ENCODE measurements around the gene C4BPB. TPM values are rescaled to one million over a fixed set of nuclear protein-coding genes. Genes with fewer than 3 reads are reported as not detected.
"Not testable (repeated sequence)": the region's sequence is repeated elsewhere in the genome, so short reads cannot be mapped to it uniquely, and the experiment has no call there.

C4BPB gene, protein sequence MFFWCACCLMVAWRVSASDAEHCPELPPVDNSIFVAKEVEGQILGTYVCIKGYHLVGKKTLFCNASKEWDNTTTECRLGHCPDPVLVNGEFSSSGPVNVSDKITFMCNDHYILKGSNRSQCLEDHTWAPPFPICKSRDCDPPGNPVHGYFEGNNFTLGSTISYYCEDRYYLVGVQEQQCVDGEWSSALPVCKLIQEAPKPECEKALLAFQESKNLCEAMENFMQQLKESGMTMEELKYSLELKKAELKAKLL
- 10 to 100 TPM in 1 of 2 donors, under 1 TPM in 1; 0.94 to 10.7 TPM for total RNA-seq
- 1 to 10 TPM; 1.7 to 8.6 TPM for polyA plus RNA-seq
- long read RNA-seq, donor 1, partial matches to known transcripts, result 0 of 1 reads
- long read RNA-seq, donor 1, other reads (novel, unspliced or antisense), result 0 of 1 reads
- long read RNA-seq, donor 2, result 0 reads

DNA sequence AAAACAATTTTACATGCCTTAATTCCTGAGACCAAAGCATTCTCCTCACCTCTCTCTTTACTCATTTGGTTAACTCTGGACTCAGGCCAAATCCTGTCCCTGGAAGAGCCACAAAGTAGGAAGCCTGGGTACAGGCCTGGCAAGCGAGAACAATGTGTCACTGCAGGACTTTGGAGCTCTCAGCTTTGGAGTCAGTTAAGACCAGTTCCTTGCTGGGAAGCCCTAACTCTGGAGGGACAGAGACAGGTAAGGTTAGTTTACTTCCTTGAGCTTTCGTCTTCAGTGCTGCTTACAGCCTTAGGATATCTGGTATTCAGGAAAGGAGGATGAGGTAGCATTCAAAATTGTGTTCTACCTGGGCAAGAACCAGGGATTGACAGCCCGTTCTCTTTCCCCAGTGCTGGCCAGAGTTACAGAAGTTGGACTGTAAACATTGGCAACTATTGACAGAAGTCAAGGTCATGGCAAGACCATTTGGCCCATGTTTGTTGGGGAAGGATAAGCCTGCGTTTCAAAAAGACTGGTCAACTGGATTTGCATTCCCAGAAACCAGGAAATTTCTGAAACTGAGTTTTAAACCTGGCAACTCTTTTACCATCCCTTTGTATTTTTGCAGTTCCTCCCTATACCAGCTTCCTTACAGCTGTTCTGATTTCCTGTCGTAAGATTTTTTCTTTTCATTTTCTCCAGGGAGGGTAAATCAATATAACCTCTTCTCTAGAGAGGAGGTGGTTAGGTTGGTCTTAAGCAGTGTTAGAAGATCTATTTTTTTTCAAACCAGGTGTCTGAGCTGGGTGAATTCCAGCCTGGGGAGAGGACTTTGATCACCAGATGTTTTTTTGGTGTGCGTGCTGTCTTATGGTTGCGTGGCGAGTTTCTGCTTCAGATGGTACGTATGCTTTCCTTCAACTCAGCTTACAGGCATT lies at the start of gene C4BPB:
Gene C4BPB, plus strand, starts transcription at position 160 of the 926 bp plus-strand sequence. Its CDS starts 672 bp downstream, at position 832.
- intact Hi-C loops (cut with DNase I), result no loop called here
- no peaks in the 10 kb centered on the region for H3K36me3 ChIP-seq (ENCODE audit: control insufficient read depth in 1 of 2, insufficient read depth in 2 of 2, low read length in 1 of 2)
- no peak within 1 kb of the TSS for H3K4me3 ChIP-seq (ENCODE audit: low read length in 2 of 2)
- peaks cover 0 to 1% of the 10 kb centered on the region in 2 donors for H3K4me1 ChIP-seq (ENCODE audit: control insufficient read depth in 1 of 2, insufficient read depth in 2 of 2, low read length in 2 of 2)
- 87 to 88% methylated on average over 9 of the region's 9 CpGs for WGBS, 2 donors
- DNase-seq, result no peak
- H3K27me3 ChIP-seq (ENCODE audit: control insufficient read depth in 1 of 2, insufficient read depth in 2 of 2, low read length in 1 of 2), result no peaks in the 10 kb centered on the region
- no peaks in the 10 kb centered on the region for H3K9me3 ChIP-seq (ENCODE audit: control insufficient read depth, low read length)
- peak; percentile 52 for ATAC-seq (ENCODE audit: low FRiP score)
- H3K27ac ChIP-seq (ENCODE audit: low read depth in 1 of 2, low read length in 2 of 2), result no peak within 1 kb of the TSS

DNA sequence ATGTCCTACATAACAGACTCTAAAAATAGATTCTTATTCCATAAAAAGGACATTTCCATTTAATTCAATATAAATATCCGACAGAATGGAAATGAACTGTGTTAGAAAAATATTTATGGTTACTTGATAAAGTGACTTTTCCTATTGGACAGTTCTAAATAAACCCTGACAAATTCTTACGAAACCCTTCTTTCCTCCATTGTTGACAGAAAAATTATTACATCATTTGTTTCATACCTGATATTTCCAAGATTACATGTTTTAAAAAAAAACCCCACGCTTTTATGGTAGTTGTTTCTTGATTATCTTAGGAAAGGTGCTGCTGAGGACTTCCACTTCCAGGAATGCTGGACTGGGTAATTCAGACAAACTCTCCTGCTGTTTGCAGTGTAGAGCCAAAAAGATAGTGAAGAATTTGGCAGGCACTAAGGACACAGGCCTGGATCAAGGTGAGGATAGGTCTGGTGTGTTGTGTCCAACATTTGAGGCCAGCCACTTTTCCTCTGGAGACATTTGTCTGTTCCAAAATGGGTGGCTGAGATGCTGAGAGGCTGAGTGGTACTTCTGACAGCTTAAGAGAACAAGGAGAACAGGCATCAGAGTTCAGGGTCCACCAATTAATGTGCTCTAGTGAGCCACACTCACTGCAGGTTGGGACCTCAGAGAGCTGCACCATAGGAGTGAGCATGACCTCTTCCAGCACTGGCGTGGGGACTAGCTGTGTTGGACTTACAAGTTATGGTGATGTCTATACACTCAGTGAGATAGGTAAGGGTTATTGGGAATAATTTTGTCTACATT lies 49.1 kb upstream of the C4BPB start:
- H3K27ac ChIP-seq (ENCODE audit: low read depth in 1 of 2, low read length in 2 of 2), result no peak overlapping the region
- WGBS, 2 donors, result 76 to 78% methylated on average over 4 of the region's 4 CpGs
- intact Hi-C loops (cut with DNase I), result no loop called here
- DNase-seq, result no peak
- no peak for ATAC-seq (ENCODE audit: low FRiP score)
- no peaks in the 10 kb centered on the region for H3K9me3 ChIP-seq (ENCODE audit: control insufficient read depth, low read length)
- no peaks in the 10 kb centered on the region for H3K27me3 ChIP-seq (ENCODE audit: control insufficient read depth in 1 of 2, insufficient read depth in 2 of 2, low read length in 1 of 2)
- H3K36me3 ChIP-seq (ENCODE audit: control insufficient read depth in 1 of 2, insufficient read depth in 2 of 2, low read length in 1 of 2), result no peaks in the 10 kb centered on the region
- no peaks in the 10 kb centered on the region for H3K4me1 ChIP-seq (ENCODE audit: control insufficient read depth in 1 of 2, insufficient read depth in 2 of 2, low read length in 2 of 2)
- no peak overlapping the region for H3K4me3 ChIP-seq (ENCODE audit: low read length in 2 of 2)

DNA sequence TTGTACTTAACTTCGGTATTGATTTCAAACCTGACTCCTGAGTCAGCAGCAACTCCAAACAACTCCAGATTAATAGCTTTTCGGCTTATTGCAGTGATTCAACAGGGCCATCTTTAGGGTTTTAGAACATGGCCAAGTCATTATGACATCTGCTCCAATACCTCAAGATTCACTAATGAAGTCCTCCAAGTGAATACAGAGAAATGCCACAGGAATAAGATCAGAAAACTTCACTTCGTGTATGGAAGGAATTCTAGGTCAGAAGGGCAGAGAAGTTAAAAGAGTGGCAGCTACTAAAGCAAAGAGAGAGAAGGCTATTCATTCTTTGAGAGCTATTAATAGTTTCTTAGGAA lies 48.5 kb upstream of the C4BPB start:
- H3K4me3 ChIP-seq (ENCODE audit: low read length in 2 of 2), result no peak overlapping the region
- H3K4me1 ChIP-seq (ENCODE audit: control insufficient read depth in 1 of 2, insufficient read depth in 2 of 2, low read length in 2 of 2), result no peaks in the 10 kb centered on the region
- DNase-seq (no peak), ATAC-seq (ENCODE audit: low FRiP score) (no peak)
- H3K27me3 ChIP-seq (ENCODE audit: control insufficient read depth in 1 of 2, insufficient read depth in 2 of 2, low read length in 1 of 2), result no peaks in the 10 kb centered on the region
- H3K27ac ChIP-seq (ENCODE audit: low read depth in 1 of 2, low read length in 2 of 2), result no peak overlapping the region
- 59 to 63% methylated on average over 3 of the region's 3 CpGs for WGBS, 2 donors
- no peaks in the 10 kb centered on the region for H3K9me3 ChIP-seq (ENCODE audit: control insufficient read depth, low read length)
- intact Hi-C loops (cut with DNase I), result no loop called here
- H3K36me3 ChIP-seq (ENCODE audit: control insufficient read depth in 1 of 2, insufficient read depth in 2 of 2, low read length in 1 of 2), result no peaks in the 10 kb centered on the region

DNA sequence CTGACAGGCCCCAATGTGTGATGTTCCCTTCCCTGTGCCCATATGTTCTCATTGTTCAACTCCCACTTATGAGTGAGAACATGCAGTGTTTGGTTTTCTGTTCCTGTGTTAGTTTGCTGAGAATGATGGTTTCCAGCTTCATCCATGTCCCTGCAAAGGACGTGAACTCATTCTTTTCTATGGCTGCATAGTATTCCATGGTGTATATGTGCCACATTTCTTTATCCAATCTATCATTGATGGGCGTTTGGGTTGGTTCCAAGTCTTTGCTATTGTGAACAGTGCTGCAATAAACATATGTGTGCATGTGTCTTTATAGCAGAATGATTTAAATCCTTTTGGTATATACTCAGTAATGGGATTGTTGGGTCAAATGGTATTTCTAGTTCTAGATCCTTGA lies 47.3 kb upstream of the C4BPB start:
- intact Hi-C loops (cut with DNase I); H3K4me1 ChIP-seq (ENCODE audit: control insufficient read depth in 1 of 2, insufficient read depth in 2 of 2, low read length in 2 of 2); H3K27ac ChIP-seq (ENCODE audit: low read depth in 1 of 2, low read length in 2 of 2); H3K27me3 ChIP-seq (ENCODE audit: control insufficient read depth in 1 of 2, insufficient read depth in 2 of 2, low read length in 1 of 2); ATAC-seq (ENCODE audit: low FRiP score); H3K36me3 ChIP-seq (ENCODE audit: control insufficient read depth in 1 of 2, insufficient read depth in 2 of 2, low read length in 1 of 2); H3K4me3 ChIP-seq (ENCODE audit: low read length in 2 of 2); DNase-seq; H3K9me3 ChIP-seq (ENCODE audit: control insufficient read depth, low read length): not testable (repeated sequence)
- WGBS, 2 donors, result 85 to 92% methylated on average over 2 of the region's 2 CpGs

DNA sequence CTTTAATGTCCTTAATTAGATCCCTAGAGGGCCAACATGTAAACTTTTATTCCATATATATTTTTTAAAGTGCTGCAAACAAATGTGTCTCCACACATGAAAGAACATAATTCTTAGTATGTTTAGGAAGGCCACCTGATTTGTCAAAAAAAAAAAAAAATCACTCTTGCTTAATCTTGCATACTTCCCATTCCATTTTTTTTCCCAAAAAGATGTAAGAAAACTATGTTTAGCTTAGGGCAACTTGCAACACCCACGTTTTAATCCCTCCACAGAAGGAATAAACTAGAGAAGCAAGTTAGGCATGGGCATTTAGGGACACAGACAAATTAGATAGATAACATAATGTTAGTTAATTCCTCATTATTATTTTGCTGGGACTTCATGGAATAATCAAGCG lies 43.2 kb upstream of the C4BPB start:
- H3K27ac ChIP-seq (ENCODE audit: low read depth in 1 of 2, low read length in 2 of 2), result no peak overlapping the region
- peaks cover 4% of the 10 kb centered on the region in 2 donors for H3K36me3 ChIP-seq (ENCODE audit: control insufficient read depth in 1 of 2, insufficient read depth in 2 of 2, low read length in 1 of 2)
- peaks cover 0 to 3% of the 10 kb centered on the region in 2 donors for H3K4me1 ChIP-seq (ENCODE audit: control insufficient read depth in 1 of 2, insufficient read depth in 2 of 2, low read length in 2 of 2)
- ATAC-seq (ENCODE audit: low FRiP score), result no peak
- no peaks in the 10 kb centered on the region for H3K9me3 ChIP-seq (ENCODE audit: control insufficient read depth, low read length)
- no peak for DNase-seq
- H3K4me3 ChIP-seq (ENCODE audit: low read length in 2 of 2), result no peak overlapping the region
- WGBS, 2 donors, result 64 to 67% methylated on average over 2 of the region's 2 CpGs
- intact Hi-C loops (cut with DNase I), result no loop called here
- H3K27me3 ChIP-seq (ENCODE audit: control insufficient read depth in 1 of 2, insufficient read depth in 2 of 2, low read length in 1 of 2), result no peaks in the 10 kb centered on the region

DNA sequence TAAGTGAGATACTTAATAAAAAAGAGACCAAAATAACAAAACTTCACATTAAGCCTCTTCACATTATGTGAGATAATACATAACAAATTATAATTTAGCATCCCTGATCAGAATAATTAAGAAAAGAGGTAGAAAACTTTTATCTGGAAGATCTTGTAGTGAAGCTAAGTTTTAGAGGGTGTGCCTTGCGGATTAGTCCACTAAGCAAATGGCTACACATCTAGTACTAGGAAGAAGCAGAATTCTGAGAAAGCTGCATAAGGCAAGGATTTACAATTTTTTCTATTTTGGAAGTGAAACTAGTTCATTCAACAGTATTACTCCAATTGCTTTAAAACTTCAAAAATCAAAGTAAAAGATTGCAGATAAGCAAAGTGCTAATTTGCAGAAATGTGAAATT lies 41.2 kb upstream of the C4BPB start:
- 87 to 94% methylated on average over 1 of the region's 1 CpG for WGBS, 2 donors
- Histone ChIP-seq H3K27me3 (ENCODE audit: control insufficient read depth in 1 of 2, insufficient read depth in 2 of 2, low read length in 1 of 2) (no peaks in the 10 kb centered on the region), H3K9me3 (ENCODE audit: control insufficient read depth, low read length) (no peaks in the 10 kb centered on the region), H3K4me1 (ENCODE audit: control insufficient read depth in 1 of 2, insufficient read depth in 2 of 2, low read length in 2 of 2) (peaks cover 0 to 3% of the 10 kb centered on the region in 2 donors), H3K4me3 (ENCODE audit: low read length in 2 of 2) (no peak overlapping the region), H3K36me3 (ENCODE audit: control insufficient read depth in 1 of 2, insufficient read depth in 2 of 2, low read length in 1 of 2) (peaks cover 4% of the 10 kb centered on the region in 2 donors), H3K27ac (ENCODE audit: low read depth in 1 of 2, low read length in 2 of 2) (no peak overlapping the region)
- DNase-seq (no peak), ATAC-seq (ENCODE audit: low FRiP score) (no peak)
- intact Hi-C loops (cut with DNase I), result no loop called here

DNA sequence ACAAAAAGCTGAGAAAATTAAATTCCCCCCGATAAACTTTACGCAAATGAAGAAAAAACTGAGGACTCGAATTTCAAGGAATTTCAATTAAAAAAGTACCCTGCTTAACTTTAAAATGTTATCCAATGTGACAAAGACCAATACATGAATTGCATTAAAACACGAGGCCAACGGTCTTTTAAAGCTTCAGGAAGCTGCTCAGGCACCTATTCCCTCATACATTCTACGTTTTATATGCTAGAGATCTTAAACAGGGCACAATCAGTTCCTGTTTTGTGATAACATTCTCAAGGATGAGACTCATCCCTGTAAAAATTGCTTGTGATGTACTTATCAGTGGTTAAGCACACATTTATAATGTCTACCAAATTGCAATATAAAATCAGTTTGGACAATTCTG lies 40.6 kb upstream of the C4BPB start:
- no peak for ATAC-seq (ENCODE audit: low FRiP score)
- 74 to 78% methylated on average over 6 of the region's 6 CpGs for WGBS, 2 donors
- Histone ChIP-seq H3K27me3 (ENCODE audit: control insufficient read depth in 1 of 2, insufficient read depth in 2 of 2, low read length in 1 of 2) (no peaks in the 10 kb centered on the region), H3K4me3 (ENCODE audit: low read length in 2 of 2) (no peak overlapping the region), H3K9me3 (ENCODE audit: control insufficient read depth, low read length) (no peaks in the 10 kb centered on the region), H3K36me3 (ENCODE audit: control insufficient read depth in 1 of 2, insufficient read depth in 2 of 2, low read length in 1 of 2) (peaks cover 4% of the 10 kb centered on the region in 2 donors), H3K4me1 (ENCODE audit: control insufficient read depth in 1 of 2, insufficient read depth in 2 of 2, low read length in 2 of 2) (peaks cover 0 to 3% of the 10 kb centered on the region in 2 donors), H3K27ac (ENCODE audit: low read depth in 1 of 2, low read length in 2 of 2) (no peak overlapping the region)
- intact Hi-C loops (cut with DNase I), result no loop called here
- DNase-seq, result no peak

DNA sequence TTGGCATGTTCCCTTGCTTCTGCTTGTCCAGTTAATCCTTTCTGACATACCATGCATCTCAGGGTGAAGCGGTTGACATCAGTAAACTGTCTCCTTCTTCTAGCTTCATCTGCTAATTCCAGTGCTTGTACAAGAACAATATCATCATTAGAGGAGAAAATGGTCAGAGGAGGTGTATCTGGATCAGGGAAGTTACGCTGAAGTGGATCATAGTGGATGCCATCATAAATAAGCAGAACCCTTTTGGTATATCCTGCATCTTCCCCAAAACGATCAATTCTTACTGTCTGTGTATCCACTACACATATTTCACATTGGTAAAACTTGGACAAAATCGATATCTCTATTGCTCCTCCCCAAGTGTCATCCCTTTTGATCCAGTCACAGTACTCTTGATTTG lies 39.6 kb upstream of the C4BPB start:
- H3K4me1 ChIP-seq (ENCODE audit: control insufficient read depth in 1 of 2, insufficient read depth in 2 of 2, low read length in 2 of 2), result peaks cover 0 to 3% of the 10 kb centered on the region in 2 donors
- no peak for DNase-seq
- no peak overlapping the region for H3K4me3 ChIP-seq (ENCODE audit: low read length in 2 of 2)
- no peaks in the 10 kb centered on the region for H3K9me3 ChIP-seq (ENCODE audit: control insufficient read depth, low read length)
- intact Hi-C loops (cut with DNase I), result no loop called here
- no peaks in the 10 kb centered on the region for H3K27me3 ChIP-seq (ENCODE audit: control insufficient read depth in 1 of 2, insufficient read depth in 2 of 2, low read length in 1 of 2)
- WGBS, 2 donors, result 89 to 91% methylated on average over 4 of the region's 4 CpGs
- no peak for ATAC-seq (ENCODE audit: low FRiP score)
- peaks cover 4% of the 10 kb centered on the region in 2 donors for H3K36me3 ChIP-seq (ENCODE audit: control insufficient read depth in 1 of 2, insufficient read depth in 2 of 2, low read length in 1 of 2)
- no peak overlapping the region for H3K27ac ChIP-seq (ENCODE audit: low read depth in 1 of 2, low read length in 2 of 2)
